Measurements from ENCODE around the gene NBEAL1. TPM values are rescaled to one million over a fixed set of nuclear protein-coding genes. Genes with fewer than 3 reads are reported as not detected.
"Not testable (repeated sequence)": the region's sequence is repeated elsewhere in the genome, so short reads cannot be mapped to it uniquely, and the experiment has no call there.

Gene NBEAL1
- total and polyA plus RNA-seq, 2 experiments from 2014 or later, result 13.7 to 16.0 TPM

GRCh38 chr2:203155406-203155805, 140.7 kb downstream of the NBEAL1 start:
- H3K36me3 ChIP-seq, result no peaks in the 10 kb centered on the region
- no peak for TF ChIP-seq CTCF (IDR thresholded peaks at IDR 0.05; ENCODE audit: low read depth, low read length)
- no peak for DNase-seq (ENCODE audit: low read depth in 1 of 2, low spot score in 1 of 2)

GRCh38 chr2:203162722-203163121, 148.0 kb downstream of the NBEAL1 start:
- not testable (repeated sequence) for DNase-seq (ENCODE audit: low read depth in 1 of 2, low spot score in 1 of 2); H3K4me3 ChIP-seq; H3K27ac ChIP-seq; H3K9me3 ChIP-seq (ENCODE audit: low read depth); H3K27me3 ChIP-seq; H3K36me3 ChIP-seq; H3K4me1 ChIP-seq (ENCODE audit: low read depth)

More at GRCh38 chr2:203155406-203155805, 140.7 kb downstream of the NBEAL1 start:
- Histone ChIP-seq H3K4me3 (no peak overlapping the region), H3K27ac (no peak overlapping the region), H3K27me3 (no peaks in the 10 kb centered on the region), H3K4me1 (ENCODE audit: low read depth) (no peaks in the 10 kb centered on the region), H3K9me3 (ENCODE audit: low read depth) (no peaks in the 10 kb centered on the region)

- no peak for TF ChIP-seq CTCF (IDR thresholded peaks at IDR 0.05; ENCODE audit: low read depth, low read length)
- H3K4me3 ChIP-seq, result no peak overlapping the region
- no peak for DNase-seq (ENCODE audit: low read depth in 1 of 2, low spot score in 1 of 2)
- H3K27ac ChIP-seq, result no peak overlapping the region
- no peaks in the 10 kb centered on the region for H3K9me3 ChIP-seq (ENCODE audit: low read depth)
- H3K27me3 ChIP-seq, result no peaks in the 10 kb centered on the region
- no peaks in the 10 kb centered on the region for H3K4me1 ChIP-seq (ENCODE audit: low read depth)
- peaks cover 11% of the 10 kb centered on the region for H3K36me3 ChIP-seq
Observed at GRCh38 chr2:203164311-203164935, 149.7 kb downstream of the NBEAL1 start.

- TF ChIP-seq CTCF (IDR thresholded peaks at IDR 0.05; ENCODE audit: low read depth, low read length), result no peak
- no peak overlapping the region for H3K4me3 ChIP-seq
- no peaks in the 10 kb centered on the region for H3K9me3 ChIP-seq (ENCODE audit: low read depth)
- H3K27me3 ChIP-seq, result no peaks in the 10 kb centered on the region
- no peak for DNase-seq (ENCODE audit: low read depth in 1 of 2, low spot score in 1 of 2)
- no peak overlapping the region for H3K27ac ChIP-seq
- no peaks in the 10 kb centered on the region for H3K4me1 ChIP-seq (ENCODE audit: low read depth)
- H3K36me3 ChIP-seq, result peaks cover 12% of the 10 kb centered on the region
Observed at GRCh38 chr2:203167751-203168150, 153.1 kb downstream of the NBEAL1 start.

GRCh38 chr2:203170502-203170901, 155.8 kb downstream of the NBEAL1 start:
- Histone ChIP-seq H3K27me3 (no peaks in the 10 kb centered on the region), H3K9me3 (ENCODE audit: low read depth) (no peaks in the 10 kb centered on the region), H3K4me3 (no peak overlapping the region), H3K4me1 (ENCODE audit: low read depth) (no peaks in the 10 kb centered on the region), H3K36me3 (peaks cover 19% of the 10 kb centered on the region), H3K27ac (no peak overlapping the region)
- DNase-seq (ENCODE audit: low read depth in 1 of 2, low spot score in 1 of 2), result no peak
- TF ChIP-seq CTCF (IDR thresholded peaks at IDR 0.05; ENCODE audit: low read depth, low read length), result no peak

- Histone ChIP-seq H3K4me3 (no peak overlapping the region), H3K36me3 (peaks cover 17% of the 10 kb centered on the region), H3K9me3 (ENCODE audit: low read depth) (no peaks in the 10 kb centered on the region), H3K4me1 (ENCODE audit: low read depth) (no peaks in the 10 kb centered on the region), H3K27ac (no peak overlapping the region), H3K27me3 (no peaks in the 10 kb centered on the region)
- DNase-seq (ENCODE audit: low read depth in 1 of 2, low spot score in 1 of 2), result no peak
- no peak for TF ChIP-seq CTCF (IDR thresholded peaks at IDR 0.05; ENCODE audit: low read depth, low read length)
Observed at GRCh38 chr2:203175371-203175770, 160.7 kb downstream of the NBEAL1 start.
